ENCODE data around the gene OLFML2A.
A peak's percentile ranks its signal among the peaks of the same experiment; 100 is the strongest.

OLFML2A gene

GRCh38 chr9:124855944-124856765 lies 79.2 kb downstream of the OLFML2A start:
- DNase-seq, result peak; percentile 85

- DNase-seq, result peak; percentile 65
Measured at GRCh38 chr9:124857533-124858162, 80.7 kb downstream of the OLFML2A start.

GRCh38 chr9:124858330-124859046 lies 81.6 kb downstream of the OLFML2A start:
- DNase-seq, result peak; percentile 25

- no peak for DNase-seq
Measured at GRCh38 chr9:124859803-124860581, 83.1 kb downstream of the OLFML2A start.

- DNase-seq, result no peak
Measured at GRCh38 chr9:124860582-124861341, 83.8 kb downstream of the OLFML2A start.

GRCh38 chr9:124861342-124862229 lies 84.7 kb downstream of the OLFML2A start, which contains the start of the genes ARPC5L and RPL35:
Gene ARPC5L, plus strand, starts transcription at chr9:124862130. Its CDS starts 7,161 bp downstream, at chr9:124869291.
Gene RPL35, minus strand, starts transcription at chr9:124861957. Its CDS starts 45 bp downstream, at chr9:124861912.
- DNase-seq, result peak; percentile 98

GRCh38 chr9:124863371-124863871 lies 86.5 kb downstream of the OLFML2A start:
- no peak for DNase-seq
